K562 (cell line): ENCODE measurements around the gene FAM9B. TPM values are rescaled to one million over a fixed set of nuclear protein-coding genes. Genes with fewer than 3 reads are reported as not detected.

Source experiments
- ATAC-seq: fragments of 200-7000 bp; cut with Tn5 transposase; 3 replicates; pipeline ENCODE4 v1.9.1; 2020; ENCODE audit warnings: moderate library complexity
- Bru-seq: library from RNA; stranded (reverse); fragments of 400-500 nt; gene quantifications from one replicate; lab custom pipeline; 2021; lab: Mats Ljungman, UMichigan
- BruChase-seq, 2 experiments: library from RNA; stranded (reverse); fragments of 400-500 nt; gene quantifications; one replicate each; lab custom pipeline; 2021; lab: Mats Ljungman, UMichigan
- BruUV-seq: library from RNA; stranded (reverse); fragments of 400-500 nt; replicated peaks from 2 replicates; lab custom pipeline; 2021; lab: Mats Ljungman, UMichigan
- CTCF ChIA-PET: fragments of 300-600 bp; formaldehyde crosslinking; extraction: SDS; loops from one replicate; lab custom pipeline; 2021; ENCODE audit warnings: low intra/inter-chr PET ratio; lab: Yijun Ruan, JAX
- POLR2A ChIA-PET: fragments of 300-600, 350-650 bp; sonication (Branson Sonifier 250); formaldehyde crosslinking; extraction: SDS; loops from one replicate; lab custom pipeline; 2021; ENCODE audit warnings: antibody characterized with exemption, inconsistent platforms; lab: Yijun Ruan, JAX
- DNase-seq, 4 experiments: peaks; one replicate each; pipeline versions ENCODE4 v3.0.0 to v3.0.0-alpha.2; 2011 to 2018; ENCODE audit warnings: low spot score in 3 of 4, mixed read lengths in 3 of 4; ENCODE audit errors: extremely low read depth in 1 of 4
- FAIRE-seq: peaks from 2 replicates; lab custom pipeline; 2011; peaks lifted over from hg19 to GRCh38; lab: Jason Lieb, UNC
- H2AFZ ChIP-seq: 2 replicates; pipeline ENCODE4 v1.6.0; 2011; ENCODE audit warnings: low read depth, low read length, control low read depth, inconsistent platforms
- H3K27ac ChIP-seq: fragments of 200-600 bp; 3 replicates; pipeline ENCODE4 v1.8.0; 2011; ENCODE audit warnings: low read depth, mild to moderate bottlenecking, control low read depth, inconsistent platforms, low read length, moderate library complexity, mixed read lengths; ENCODE audit errors: extremely low read depth
- H3K27me3 ChIP-seq, 2 experiments: fragments of 300-600 bp in 1 of 2; 2 replicates in 1 of 2; 3 replicates in 1 of 2; pipeline versions ENCODE4 v1.6.0 to v1.8.0; 2011; ENCODE audit warnings: inconsistent platforms in 2 of 2, low read length in 2 of 2, mild to moderate bottlenecking in 1 of 2, mixed read lengths in 1 of 2, moderate library complexity in 1 of 2; ENCODE audit not compliant: control insufficient read depth in 2 of 2, insufficient read depth in 2 of 2
- H3K36me3 ChIP-seq: fragments of 300-600 bp; 3 replicates; pipeline ENCODE4 v1.8.0; 2011; ENCODE audit warnings: mild to moderate bottlenecking, low read length, inconsistent platforms; ENCODE audit not compliant: control insufficient read depth, insufficient read depth
- H3K4me1 ChIP-seq, 2 experiments: fragments of 200-600 bp in 1 of 2; replicated peaks in 1 of 2; 2 replicates in 1 of 2; 3 replicates in 1 of 2; pipeline versions ENCODE4 v1.5.1 to v1.8.0; 2011; ENCODE audit warnings: inconsistent platforms in 2 of 2, low read length in 2 of 2, mild to moderate bottlenecking in 1 of 2, mixed read lengths in 1 of 2, moderate library complexity in 1 of 2; ENCODE audit not compliant: control insufficient read depth in 2 of 2, insufficient read depth in 2 of 2
- H3K4me2 ChIP-seq: 2 replicates; pipeline ENCODE4 v1.6.1; 2011; ENCODE audit warnings: low read length, control low read depth, inconsistent platforms, mixed read lengths; ENCODE audit not compliant: insufficient read depth
- H3K4me3 ChIP-seq: fragments of 200-600 bp; sonication (generic), shearing (Covaris generic); 2 replicates; pipeline ENCODE4 v1.5.1; 2016; ENCODE audit warnings: control low read depth, inconsistent platforms
- H3K79me2 ChIP-seq: fragments of 200-600 bp; 3 replicates; pipeline ENCODE4 v1.8.0; 2011; ENCODE audit warnings: low read length, inconsistent platforms; ENCODE audit not compliant: control insufficient read depth, insufficient read depth
- H3K9ac ChIP-seq, 2 experiments: 2 replicates each; pipeline versions ENCODE4 v1.6.0 to v1.6.1; 2011; ENCODE audit warnings: low read depth in 2 of 2, low read length in 2 of 2, control low read depth in 1 of 2, inconsistent platforms in 1 of 2, mild to moderate bottlenecking in 1 of 2, mixed read lengths in 1 of 2; ENCODE audit not compliant: insufficient read depth in 1 of 2
- H3K9me1 ChIP-seq: one replicate; pipeline ENCODE4 v1.6.0; 2011; ENCODE audit warnings: inconsistent platforms, mild to moderate bottlenecking, low read length, moderate library complexity; ENCODE audit not compliant: control insufficient read depth, insufficient read depth
- H3K9me3 ChIP-seq: replicated peaks from 2 replicates; pipeline ENCODE4 v1.5.1; 2011; ENCODE audit warnings: low read depth, low read length, inconsistent platforms; ENCODE audit not compliant: control insufficient read depth, insufficient read depth
- H4K20me1 ChIP-seq: replicated peaks from 2 replicates; pipeline ENCODE4 v1.6.1; 2011; ENCODE audit warnings: low read length, inconsistent platforms, mixed read lengths; ENCODE audit not compliant: control insufficient read depth, insufficient read depth
- ARID3B ChIP-seq: fragments of 250-450 bp; sonication (Bioruptor Pico); IDR thresholded peaks from 2 replicates; pipeline ENCODE4 v1.4.0; 2020; ENCODE audit warnings: borderline replicate concordance
- BHLHE40 ChIP-seq: IDR thresholded peaks from 2 replicates; pipeline ENCODE4 v1.6.1; 2011; ENCODE audit warnings: low read length, improper control_type of control experiment
- CHD2 ChIP-seq: IDR thresholded peaks from 2 replicates; pipeline ENCODE4 v1.6.1; 2011; ENCODE audit warnings: low read depth, low read length
- CREB1 ChIP-seq, 2 experiments: sonication (generic) in 1 of 2; formaldehyde crosslinking in 1 of 2; IDR thresholded peaks; 2 replicates each; pipeline versions ENCODE4 v1.6.1 to v1.8.0; 2012 to 2022; ENCODE audit warnings: inconsistent platforms in 1 of 2, mild to moderate bottlenecking in 1 of 2, missing genetic modification reagents in 1 of 2, moderate library complexity in 1 of 2
- CTCFL ChIP-seq: IDR thresholded peaks from 2 replicates; pipeline ENCODE4 v1.6.1; 2011; ENCODE audit warnings: borderline replicate concordance, low read depth, mild to moderate bottlenecking, moderate library complexity, low read length; ENCODE audit not compliant: insufficient read depth, poor library complexity, severe bottlenecking
- DIDO1 ChIP-seq: fragments of 450-650 bp; IDR thresholded peaks from 2 replicates; pipeline ENCODE4 v1.6.1; 2016; ENCODE audit warnings: low read depth, missing biosample characterization, missing genetic modification characterization
- NRF1 ChIP-seq, 2 experiments: fragments of 450-650 bp; IDR thresholded peaks in 1 of 2; conservative IDR thresholded peaks in 1 of 2; 2 replicates each; pipeline ENCODE4 v1.6.1; 2014; ENCODE audit warnings: mild to moderate bottlenecking in 2 of 2
- SP2 ChIP-seq: IDR thresholded peaks from 2 replicates; pipeline ENCODE4 v1.6.1; 2011; ENCODE audit warnings: mild to moderate bottlenecking, low read depth, low read length, moderate library complexity; ENCODE audit not compliant: poor library complexity, severe bottlenecking; ENCODE audit errors: extremely low read depth
- ZNF431 ChIP-seq: sonication (generic); formaldehyde crosslinking; IDR thresholded peaks from 2 replicates; pipeline ENCODE4 v1.8.0; 2022; ENCODE audit warnings: mild to moderate bottlenecking, missing genetic modification reagents
- ZNF586 ChIP-seq: fragments of 450-650 bp; formaldehyde crosslinking; conservative IDR thresholded peaks from 2 replicates; pipeline ENCODE4 v1.4.0; 2020; ENCODE audit warnings: mild to moderate bottlenecking, moderate library complexity
- WGBS: fragments of 100-300 bp; shearing (Covaris generic); methylation state at CpG from one replicate; pipeline ENCODE4 v1.1.6; 2016; ENCODE audit warnings: low coverage, mixed read lengths; ENCODE audit not compliant: insufficient coverage; ENCODE audit errors: missing lambda C conversion rate; 5-methylcytosine and 5-hydroxymethylcytosine counted together
- in situ Hi-C: fragments of 300-500 bp; cut with MboI; formaldehyde crosslinking; loops from 4 replicates; pipeline ENCODE4 v1.15.0; 2018; ENCODE audit warnings: inconsistent platforms, mixed read lengths
- intact Hi-C: fragments of 100-400 bp; cut with micrococcal nuclease; formaldehyde crosslinking; loops from 2 replicates; pipeline ENCODE4 v1.14.2; 2022
- long read RNA-seq, 3 experiments: library from polyadenylated mRNA in 2 of 3; library from RNA in 1 of 3; unstranded in 2 of 3; stranded (forward) in 1 of 3; transcript quantifications; one replicate each; pipeline ENCODE4 v2.0.0, GENCODE V29; 2019 to 2022
- polyA minus RNA-seq, 3 experiments: library from RNA; depleted of rRNA, polyadenylated mRNA; stranded (reverse); fragments of >200 nt; gene quantifications; 2 replicates each; pipeline ENCODE4 v1.2.3, GENCODE V29; 2011
- polyA plus RNA-seq, 8 experiments: library from polyadenylated mRNA; depleted of rRNA in 4 of 8; stranded (reverse) in 5 of 8; unstranded in 3 of 8; fragments of >200 nt; fragmentation: Nextera tagmentation in 2 of 8; fragmentation: Illumina TruSeq in 1 of 8; extraction: Ambion mirVana in 2 of 8; extraction: Trizol in 1 of 8; gene quantifications; 2 replicates each; pipeline versions ENCODE4 v1.2.1 to v1.2.3, GENCODE V29; 2011 to 2014; ENCODE audit warnings: inconsistent platforms in 1 of 8, missing spikeins in 1 of 8
- total RNA-seq, 7 experiments: library from RNA; depleted of rRNA in 6 of 7; stranded (reverse); fragments of >200 nt in 6 of 7; fragmentation: Illumina TruSeq in 2 of 7; extraction: Trizol in 2 of 7; gene quantifications; 2 replicates each; pipeline versions ENCODE4 v1.2.1 to v1.2.3, GENCODE V29; 2011 to 2021; ENCODE audit warnings: low replicate concordance in 1 of 7

The FAM9B gene
- total RNA-seq (2011; cell fraction: chromatin; rRNA removed; ENCODE audit: low replicate concordance), result 0.23 and 0.49 TPM in 2 replicates
- 0.17 TPM in 1 of 2 replicates, not detected in the other for total RNA-seq (2011; cell fraction: nucleolus; rRNA removed)
- total RNA-seq (2011; cell fraction: nucleoplasm; rRNA removed), result 0.38 and 0.44 TPM in 2 replicates
- total RNA-seq (2014; rRNA removed) (1.7 and 3.2 TPM in 2 replicates), total RNA-seq (2014; rRNA removed; fragmentation: Illumina TruSeq; extraction: Trizol) (3.4 and 4.3 TPM in 2 replicates), total RNA-seq (2015; rRNA removed; fragmentation: Illumina TruSeq; extraction: Trizol) (3.4 and 3.6 TPM in 2 replicates), total RNA-seq (2021) (1.6 and 1.9 TPM in 2 replicates), polyA plus RNA-seq (2011; rRNA removed) (0.53 and 0.76 TPM in 2 replicates), polyA plus RNA-seq (2014; fragmentation: Illumina TruSeq; extraction: Trizol) (3.0 and 4.6 TPM in 2 replicates), polyA plus RNA-seq (2014; fragmentation: Nextera tagmentation; extraction: Ambion mirVana) (1 to 10 TPM; 2.0 to 2.6 TPM), polyA plus RNA-seq (2014; rRNA removed) (2.6 and 3.6 TPM in 2 replicates), polyA minus RNA-seq (2011; rRNA and poly(A)+ RNA removed) (0.12 and 0.46 TPM in 2 replicates), Bru-seq, nascent RNA (percentile 29 among the genes with signal in this experiment), BruChase-seq, experiment 1, labeled RNA remaining after a 2-hour chase (percentile 42 among the genes with signal in this experiment), BruChase-seq, experiment 2, labeled RNA remaining after a 6-hour chase (percentile 41 among the genes with signal in this experiment)
- polyA plus RNA-seq (2011; cell fraction: cytosol; rRNA removed), result 0.25 and 0.34 TPM in 2 replicates
- polyA plus RNA-seq (2011; cell fraction: nucleus; rRNA removed), result 0.47 and 0.87 TPM in 2 replicates
- 3.1 and 5.5 TPM in 2 replicates for polyA plus RNA-seq (2012)
- polyA minus RNA-seq (2011; cell fraction: cytosol; rRNA and poly(A)+ RNA removed), result not detected in 2 replicates
- polyA minus RNA-seq (2011; cell fraction: nucleus; rRNA and poly(A)+ RNA removed), result 0.13 and 0.33 TPM in 2 replicates
- long read RNA-seq, experiment 1, partial matches to known transcripts, result 1 of 2 reads
- long read RNA-seq, experiment 1, other reads (novel, unspliced or antisense), result 1 of 2 reads
- long read RNA-seq, experiment 2, partial matches to known transcripts, result 0 of 3 reads
- long read RNA-seq, experiment 2, other reads (novel, unspliced or antisense), result 1 of 3 reads
- long read RNA-seq, experiment 3, result 0 reads

GRCh38 chrX:9033989-9034388 lies at the start of gene FAM9B:
FAM9B (minus strand) TSS chrX:9034127; CDS start chrX:9032986, 1,141 bp downstream.
- in situ Hi-C loops (no loop called here), intact Hi-C loops (no loop called here)
- Histone ChIP-seq H2AFZ (peak within 1 kb of the TSS; percentile 32; the same call in 1 of the 2 replicates), H3K4me3 (no peak within 1 kb of the TSS), H3K4me1 (peaks cover 0 to 5% of the 10 kb centered on the region in 2 experiments; a peak in 1 of 5 replicates), H3K27me3 (no peaks in the 10 kb centered on the region), H4K20me1 (no peaks in the 10 kb centered on the region), H3K9me1 (no peaks in the 10 kb centered on the region), H3K27ac (no peak within 1 kb of the TSS), H3K9me3 (no peaks in the 10 kb centered on the region), H3K36me3 (no peaks in the 10 kb centered on the region), H3K9ac (no peak within 1 kb of the TSS; a peak in 1 of 4 replicates), H3K79me2 (no peaks in the 10 kb centered on the region), H3K4me2 (0 out of 2 replicates have a peak within 1 kb of the TSS, but pooled peaks have one; percentile 18)
- BruUV-seq, result no TSS peak
- CTCF ChIA-PET, result no interaction called here
- POLR2A ChIA-PET, result no interaction called here
- ATAC-seq, result peak; percentile 87
- 14% methylated on average over 11 of the region's 11 CpGs for WGBS
- FAIRE-seq, result no peak
- peak; percentile 0 to 23 (median 18) for DNase-seq
- TF ChIP-seq BHLHE40 (peak; percentile 77), NRF1 (conservative IDR thresholded peaks at IDR 0.05 in 1 of 2, IDR thresholded peaks at IDR 0.05 in 1 of 2) (peak; percentile 78 to 81), CHD2 (0 out of 2 replicates have a peak, but pooled peaks have one; percentile 40), ZNF431 (CRISPR knock-in tag) (0 out of 2 replicates have a peak, but pooled peaks have one; percentile 21), CTCFL (peak; percentile 9), ARID3B (CRISPR knock-in tag) (no peak), DIDO1 (0 out of 2 replicates have a peak, but pooled peaks have one; percentile 25), SP2 (no peak), CREB1 (IDR thresholded peaks at IDR 0.05) (no peak), CREB1 (CRISPR knock-in tag; IDR thresholded peaks at IDR 0.05) (0 out of 2 replicates have a peak, but pooled peaks have one; percentile 26), ZNF586 (no peak)
